Stimulated activated CD4-positive, alpha-beta T cell treated with anti-CD3 and anti-CD28 coated beads, Interleukin-12 subunit alpha, Interleukin-12 subunit beta, amount 100 ng/mL, for 24 hours (primary cell): ENCODE data around the gene EVC.
"Not testable (repeated sequence)": the region's sequence is repeated elsewhere in the genome, so short reads cannot be mapped to it uniquely, and the experiment has no call there.

Experiments used
- DNase-seq, 2 experiments: peaks; one replicate each; pipeline ENCODE4 v3.0.0-alpha.2; 2020; ENCODE audit warnings: low read depth in 2 of 2

Gene EVC

GRCh38 chr4:5708449-5709206 lies 2.4 kb upstream of the EVC start, which contains the start of gene EVC2:
Gene EVC2, minus strand, starts transcription at chr4:5708559. Its CDS starts 46 bp downstream, at chr4:5708513.
- DNase-seq: no peak

- DNase-seq: no peak
These were observed 1.8 kb upstream of the EVC start for GRCh38 chr4:5709207-5709575.

GRCh38 chr4:5710065-5710960 lies 688 bp upstream of the EVC start:
- no peak for DNase-seq

GRCh38 chr4:5711479-5712184 lies 631 bp downstream of the EVC start:
- no peak for DNase-seq

GRCh38 chr4:5712517-5712916 lies 1.5 kb downstream of the EVC start:
- peak in 1 of 2 experiments; percentile 11 for DNase-seq

- DNase-seq: no peak
These were observed 1.9 kb downstream of the EVC start for GRCh38 chr4:5712931-5713330.

- no peak for DNase-seq
These were observed 2.9 kb downstream of the EVC start for GRCh38 chr4:5713861-5714260.

GRCh38 chr4:5715357-5715756 lies 4.4 kb downstream of the EVC start:
- no peak for DNase-seq

- no peak for DNase-seq
These were observed 5.4 kb downstream of the EVC start for GRCh38 chr4:5716391-5716790.

GRCh38 chr4:5717449-5718158 lies 6.6 kb downstream of the EVC start:
- DNase-seq: no peak

- DNase-seq: no peak
These were observed 7.4 kb downstream of the EVC start for GRCh38 chr4:5718411-5718810.

GRCh38 chr4:5719350-5720055 lies 8.5 kb downstream of the EVC start:
- DNase-seq: no peak

- no peak for DNase-seq
These were observed 9.3 kb downstream of the EVC start for GRCh38 chr4:5720157-5720850.

- DNase-seq: no peak
These were observed 10.0 kb downstream of the EVC start for GRCh38 chr4:5720980-5721379.

GRCh38 chr4:5721923-5722322 lies 10.9 kb downstream of the EVC start:
- DNase-seq: no peak

GRCh38 chr4:5722328-5722727 lies 11.3 kb downstream of the EVC start:
- no peak for DNase-seq

GRCh38 chr4:5724377-5724776 lies 13.4 kb downstream of the EVC start:
- DNase-seq: no peak

GRCh38 chr4:5728412-5728811 lies 17.4 kb downstream of the EVC start:
- not testable (repeated sequence) for DNase-seq

- DNase-seq: no peak
These were observed 19.4 kb downstream of the EVC start for GRCh38 chr4:5730436-5730835.
